Measurements from ENCODE around the gene SERPIND1.
"Not testable (repeated sequence)": the region's sequence is repeated elsewhere in the genome, so short reads cannot be mapped to it uniquely, and the experiment has no call there.

The SERPIND1 gene

DNA sequence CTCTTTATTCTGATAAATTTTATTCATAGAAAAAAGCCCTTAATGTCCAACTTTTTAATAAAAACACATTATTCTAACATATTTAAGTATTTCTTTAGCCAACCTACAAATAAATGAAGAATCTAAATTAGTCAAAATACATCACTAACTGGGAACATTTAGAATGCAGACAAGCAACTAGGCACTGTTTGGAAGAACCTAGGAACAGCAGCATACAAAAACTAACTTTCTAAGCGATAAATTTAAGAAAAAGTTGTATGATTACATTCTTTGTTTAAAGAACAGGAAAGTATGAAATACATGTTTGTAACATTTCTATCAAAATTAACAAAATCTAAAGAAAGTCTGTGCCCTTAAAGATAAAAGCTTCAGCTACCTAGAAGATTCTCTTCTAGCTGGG lies 49.4 kb downstream of the SERPIND1 start:
- H3K79me2 ChIP-seq (ENCODE audit: insufficient read depth, low read depth): no peaks in the 10 kb centered on the region

DNA sequence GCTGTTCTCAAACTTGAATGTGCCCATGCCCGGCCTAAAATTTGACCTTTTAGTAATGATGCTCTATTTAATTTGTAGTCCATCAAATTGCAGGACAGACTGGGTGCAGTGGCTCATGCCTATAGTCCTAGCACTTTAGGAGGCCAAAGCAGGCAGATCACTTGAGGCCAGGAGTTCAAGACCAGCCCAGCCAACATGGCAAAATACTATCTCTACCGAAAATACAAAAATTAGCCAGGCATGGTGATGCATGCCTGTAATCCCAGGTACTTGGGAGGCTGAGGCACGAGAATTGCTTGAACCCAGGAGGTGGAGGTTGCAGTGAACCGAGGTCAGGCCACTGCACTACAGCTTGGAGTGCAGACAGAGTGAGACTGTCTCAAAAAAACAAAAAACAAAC lies 51.3 kb downstream of the SERPIND1 start:
- H3K4me2 ChIP-seq; H3K4me1 ChIP-seq (ENCODE audit: low read depth, poor library complexity, severe bottlenecking); H3K79me2 ChIP-seq (ENCODE audit: insufficient read depth, low read depth); H3K36me3 ChIP-seq (ENCODE audit: insufficient read depth); H3K27ac ChIP-seq; H2AFZ ChIP-seq (ENCODE audit: low read depth); H3K9ac ChIP-seq; H4K20me1 ChIP-seq (ENCODE audit: insufficient read depth); H3K27me3 ChIP-seq (ENCODE audit: insufficient read depth, low read depth); H3K4me3 ChIP-seq (IDR thresholded peaks at IDR 0.05; ENCODE audit: insufficient read depth, low read depth, low read length): not testable (repeated sequence)

More for the DNA sequence above, 49.4 kb downstream of the SERPIND1 start:
- H3K4me2 ChIP-seq: no peak overlapping the region
- no peak for TF ChIP-seq CTCF (conservative IDR thresholded peaks at IDR 0.05; ENCODE audit: low read depth, low read length)
- no peaks in the 10 kb centered on the region for H3K4me1 ChIP-seq (ENCODE audit: low read depth, poor library complexity, severe bottlenecking)
- H3K9ac ChIP-seq: no peak overlapping the region
- H3K36me3 ChIP-seq (ENCODE audit: insufficient read depth): no peaks in the 10 kb centered on the region
- no peak overlapping the region for H2AFZ ChIP-seq (ENCODE audit: low read depth)
- H3K4me3 ChIP-seq (IDR thresholded peaks at IDR 0.05; ENCODE audit: insufficient read depth, low read depth, low read length): no peak overlapping the region
- no peak overlapping the region for H3K27ac ChIP-seq
- H4K20me1 ChIP-seq (ENCODE audit: insufficient read depth): no peaks in the 10 kb centered on the region
- H3K27me3 ChIP-seq (ENCODE audit: insufficient read depth, low read depth): no peaks in the 10 kb centered on the region

- Histone ChIP-seq H3K4me1 (ENCODE audit: low read depth, poor library complexity, severe bottlenecking) (no peaks in the 10 kb centered on the region), H3K36me3 (ENCODE audit: insufficient read depth) (no peaks in the 10 kb centered on the region; the same call in 1 of the 2 replicates), H3K27me3 (ENCODE audit: insufficient read depth, low read depth) (no peaks in the 10 kb centered on the region), H3K27ac (no peak overlapping the region), H4K20me1 (ENCODE audit: insufficient read depth) (no peaks in the 10 kb centered on the region), H3K4me2 (no peak overlapping the region), H3K79me2 (ENCODE audit: insufficient read depth, low read depth) (no peaks in the 10 kb centered on the region), H2AFZ (ENCODE audit: low read depth) (no peak overlapping the region), H3K4me3 (IDR thresholded peaks at IDR 0.05; ENCODE audit: insufficient read depth, low read depth, low read length) (no peak overlapping the region), H3K9ac (no peak overlapping the region)
- TF ChIP-seq CTCF (conservative IDR thresholded peaks at IDR 0.05; ENCODE audit: low read depth, low read length): no peak
These were observed 51.7 kb downstream of the SERPIND1 start for GRCh38 chr22:20825624-20826023.

DNA sequence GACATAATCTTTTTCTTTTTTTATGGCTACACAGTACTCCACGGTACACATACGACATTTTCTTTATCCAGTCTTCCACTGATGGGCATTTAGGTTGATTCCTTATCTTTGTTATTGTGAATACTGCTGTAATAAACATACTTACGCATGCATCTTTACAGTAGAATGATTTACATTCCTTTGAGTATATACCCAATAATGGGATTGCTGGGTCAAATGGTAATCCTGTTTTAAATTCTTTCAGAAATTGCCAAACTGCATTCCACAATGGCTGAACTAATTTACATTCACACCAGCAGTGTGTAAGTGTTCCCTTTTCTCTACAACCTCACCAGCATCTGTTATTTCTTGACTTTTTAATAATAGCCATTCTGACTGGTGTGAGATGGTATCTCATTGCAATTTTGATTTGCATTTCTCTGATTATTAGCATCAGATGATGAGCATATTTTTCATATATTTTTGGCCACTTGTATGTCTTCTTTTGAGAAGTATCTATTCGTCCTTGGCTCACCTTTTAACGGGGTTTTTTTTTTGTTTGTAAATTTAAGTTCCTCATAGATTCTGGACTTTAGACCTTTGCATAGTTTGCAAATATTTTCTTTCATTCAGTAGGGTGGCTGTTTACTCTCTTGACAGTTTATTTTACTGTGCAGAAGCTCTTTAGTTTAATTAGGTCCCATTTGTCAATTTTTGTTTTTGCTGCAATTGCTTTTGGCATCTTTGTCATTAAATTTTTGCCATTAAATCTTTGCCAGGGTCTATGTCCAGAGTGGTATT lies 52.6 kb downstream of the SERPIND1 start:
- H3K4me1 ChIP-seq (ENCODE audit: low read depth, poor library complexity, severe bottlenecking); H3K27me3 ChIP-seq (ENCODE audit: insufficient read depth, low read depth); H3K4me3 ChIP-seq (IDR thresholded peaks at IDR 0.05; ENCODE audit: insufficient read depth, low read depth, low read length); H3K36me3 ChIP-seq (ENCODE audit: insufficient read depth); H3K27ac ChIP-seq; H3K9ac ChIP-seq; H4K20me1 ChIP-seq (ENCODE audit: insufficient read depth); H3K4me2 ChIP-seq; H2AFZ ChIP-seq (ENCODE audit: low read depth); H3K79me2 ChIP-seq (ENCODE audit: insufficient read depth, low read depth): not testable (repeated sequence)

GRCh38 chr22:20829491-20830134 lies 55.7 kb downstream of the SERPIND1 start:
- Histone ChIP-seq H4K20me1 (ENCODE audit: insufficient read depth) (no peaks in the 10 kb centered on the region), H2AFZ (ENCODE audit: low read depth) (no peak overlapping the region), H3K4me2 (no peak overlapping the region), H3K9ac (no peak overlapping the region), H3K27me3 (ENCODE audit: insufficient read depth, low read depth) (no peaks in the 10 kb centered on the region), H3K79me2 (ENCODE audit: insufficient read depth, low read depth) (no peaks in the 10 kb centered on the region), H3K4me1 (ENCODE audit: low read depth, poor library complexity, severe bottlenecking) (no peaks in the 10 kb centered on the region), H3K36me3 (ENCODE audit: insufficient read depth) (no peaks in the 10 kb centered on the region; the same call in 1 of the 2 replicates), H3K4me3 (IDR thresholded peaks at IDR 0.05; ENCODE audit: insufficient read depth, low read depth, low read length) (no peak overlapping the region), H3K27ac (no peak overlapping the region)
- TF ChIP-seq CTCF (conservative IDR thresholded peaks at IDR 0.05; ENCODE audit: low read depth, low read length): no peak
